ENCODE measurements around the gene NDUFA8.

GRCh38 chr9:122100756-122101155, 58.8 kb downstream of the NDUFA8 start:
- TF ChIP-seq CTCF (conservative IDR thresholded peaks at IDR 0.05) (no peak), EZH2 (IDR thresholded peaks at IDR 0.05; ENCODE audit: low read depth) (no peak)

All from PC-9 (cell line).